Right ventricle myocardium superior (tissue), 1 donor: Measurements from ENCODE around the gene PAK1. TPM values are rescaled to one million over a fixed set of nuclear protein-coding genes. Genes with fewer than 3 reads are reported as not detected.

Experiments used
- ATAC-seq: fragments of 200-7000 bp; cut with Tn5 transposase; one replicate; pipeline ENCODE4 v1.9.1; 2020; ENCODE audit warnings: mild to moderate bottlenecking; ENCODE audit not compliant: poor library complexity
- DNase-seq: peaks from one replicate; pipeline ENCODE4 v3.0.0-alpha.2; 2020
- intact Hi-C: fragments of 100-400 bp; cut with DNase I; formaldehyde crosslinking; loops from one replicate; pipeline ENCODE4 v1.11.2; 2022
- total RNA-seq: library from RNA; stranded (reverse); fragmentation: NEBNext Ultra II Directional; extraction: Animal tissue kit (Norgen Biotek cat#: 25700); gene quantifications from one replicate; pipeline ENCODE4 v1.2.1, GENCODE V29; 2021
- donor health status: DM: no; HTN: yes; CAD: no; lungs with severe emphysema.

Gene PAK1
- total RNA-seq, 1 donor from 2014 or later = 6.1 TPM

- intact Hi-C loops = no loop called here
- no peak for ATAC-seq
- DNase-seq = no peak
Measured at GRCh38 chr11:77444261-77444660, 29.6 kb downstream of the PAK1 start.

GRCh38 chr11:77442394-77443053 is 31.4 kb downstream of the PAK1 start:
- no peak for DNase-seq
- intact Hi-C loops = no loop called here
- ATAC-seq = no peak

GRCh38 chr11:77441426-77441825 is 32.5 kb downstream of the PAK1 start:
- intact Hi-C loops = no loop called here
- no peak for ATAC-seq
- DNase-seq = no peak

- no peak for ATAC-seq
- intact Hi-C loops = no loop called here
- DNase-seq = no peak
Measured at GRCh38 chr11:77440678-77441077, 33.2 kb downstream of the PAK1 start.

- intact Hi-C loops = no loop called here
- ATAC-seq = no peak
- DNase-seq = no peak
Measured at GRCh38 chr11:77438487-77438886, 35.4 kb downstream of the PAK1 start.

- ATAC-seq (no peak), DNase-seq (no peak)
- intact Hi-C loops = no loop called here
Measured at GRCh38 chr11:77436969-77437368, 36.9 kb downstream of the PAK1 start.

GRCh38 chr11:77436506-77436905 is 37.4 kb downstream of the PAK1 start:
- no peak for ATAC-seq
- intact Hi-C loops = no loop called here

GRCh38 chr11:77435972-77436371 is 37.9 kb downstream of the PAK1 start:
- DNase-seq (no peak), ATAC-seq (no peak)
- intact Hi-C loops = no loop called here

More at GRCh38 chr11:77436506-77436905, 37.4 kb downstream of the PAK1 start:
- DNase-seq = no peak

GRCh38 chr11:77431813-77432212 is 42.1 kb downstream of the PAK1 start:
- ATAC-seq (no peak), DNase-seq (no peak)
- intact Hi-C loops = no loop called here

GRCh38 chr11:77428598-77428997 is 45.3 kb downstream of the PAK1 start:
- ATAC-seq (no peak), DNase-seq (no peak)
- intact Hi-C loops = no loop called here

GRCh38 chr11:77425346-77425745 is 48.5 kb downstream of the PAK1 start:
- ATAC-seq (no peak), DNase-seq (no peak)
- intact Hi-C loops = no loop called here

- intact Hi-C loops = no loop called here
- no peak for ATAC-seq
Measured at GRCh38 chr11:77424644-77425043, 49.2 kb downstream of the PAK1 start.

GRCh38 chr11:77423624-77424023 is 50.3 kb downstream of the PAK1 start:
- intact Hi-C loops = no loop called here

More at GRCh38 chr11:77424644-77425043, 49.2 kb downstream of the PAK1 start:
- DNase-seq = no peak

GRCh38 chr11:77422687-77423086 is 51.2 kb downstream of the PAK1 start:
- ATAC-seq (no peak), DNase-seq (no peak)
- intact Hi-C loops = no loop called here

More at GRCh38 chr11:77423624-77424023, 50.3 kb downstream of the PAK1 start:
- no peak for DNase-seq
- no peak for ATAC-seq

- intact Hi-C loops = no loop called here
- ATAC-seq = no peak
- no peak for DNase-seq
Measured at GRCh38 chr11:77421041-77421723, 52.7 kb downstream of the PAK1 start.

- DNase-seq (no peak), ATAC-seq (no peak)
- intact Hi-C loops = no loop called here
Measured at GRCh38 chr11:77418971-77419597, 54.8 kb downstream of the PAK1 start.

GRCh38 chr11:77418155-77418970 is 55.5 kb downstream of the PAK1 start:
- DNase-seq = no peak
- no peak for ATAC-seq
- intact Hi-C loops = no loop called here

- intact Hi-C loops = no loop called here
- ATAC-seq (no peak), DNase-seq (no peak)
Measured at GRCh38 chr11:77416357-77416756, 57.5 kb downstream of the PAK1 start.

- ATAC-seq (no peak), DNase-seq (no peak)
- intact Hi-C loops = no loop called here
Measured at GRCh38 chr11:77413850-77414460, 59.9 kb downstream of the PAK1 start.
